ENCODE results near the gene MLPH.

GRCh38 chr2:237494066-237494465 lies 7.0 kb downstream of the MLPH start:
- TF ChIP-seq POLR2A (IDR thresholded peaks at IDR 0.05; ENCODE audit: low read depth, low read length) = no peak
- TF ChIP-seq SPI1 (IDR thresholded peaks at IDR 0.05; ENCODE audit: low read depth, low read length) = no peak
- no peak for TF ChIP-seq TAF1 (IDR thresholded peaks at IDR 0.05; ENCODE audit: low read depth, low read length)
- no peak for TF ChIP-seq POLR2AphosphoS5 (IDR thresholded peaks at IDR 0.05; ENCODE audit: low read depth, low read length)
- no peak for TF ChIP-seq POU2F2 (IDR thresholded peaks at IDR 0.05; ENCODE audit: low read depth, low read length)
- TF ChIP-seq PAX5 (IDR thresholded peaks at IDR 0.05; ENCODE audit: insufficient read depth, low read length, severe bottlenecking) = no peak
